Measurements from ENCODE around the gene ZSWIM6.

GRCh38 chr5:61287474-61287873 lies 44.6 kb upstream of the ZSWIM6 start:
- TF ChIP-seq, protein P1, sequence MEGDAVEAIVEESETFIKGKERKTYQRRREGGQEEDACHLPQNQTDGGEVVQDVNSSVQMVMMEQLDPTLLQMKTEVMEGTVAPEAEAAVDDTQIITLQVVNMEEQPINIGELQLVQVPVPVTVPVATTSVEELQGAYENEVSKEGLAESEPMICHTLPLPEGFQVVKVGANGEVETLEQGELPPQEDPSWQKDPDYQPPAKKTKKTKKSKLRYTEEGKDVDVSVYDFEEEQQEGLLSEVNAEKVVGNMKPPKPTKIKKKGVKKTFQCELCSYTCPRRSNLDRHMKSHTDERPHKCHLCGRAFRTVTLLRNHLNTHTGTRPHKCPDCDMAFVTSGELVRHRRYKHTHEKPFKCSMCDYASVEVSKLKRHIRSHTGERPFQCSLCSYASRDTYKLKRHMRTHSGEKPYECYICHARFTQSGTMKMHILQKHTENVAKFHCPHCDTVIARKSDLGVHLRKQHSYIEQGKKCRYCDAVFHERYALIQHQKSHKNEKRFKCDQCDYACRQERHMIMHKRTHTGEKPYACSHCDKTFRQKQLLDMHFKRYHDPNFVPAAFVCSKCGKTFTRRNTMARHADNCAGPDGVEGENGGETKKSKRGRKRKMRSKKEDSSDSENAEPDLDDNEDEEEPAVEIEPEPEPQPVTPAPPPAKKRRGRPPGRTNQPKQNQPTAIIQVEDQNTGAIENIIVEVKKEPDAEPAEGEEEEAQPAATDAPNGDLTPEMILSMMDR (IDR thresholded peaks at IDR 0.05; ENCODE audit: insufficient read depth, low read depth, low read length), result no peak
- no peak for TF ChIP-seq EZH2 (IDR thresholded peaks at IDR 0.05; ENCODE audit: insufficient read depth, low read length)
